ENCODE data around the gene CFAP57.
"Not testable (repeated sequence)": the region's sequence is repeated elsewhere in the genome, so short reads cannot be mapped to it uniquely, and the experiment has no call there.

The CFAP57 gene

GRCh38 chr1:43171876-43172526 lies at the start of gene CFAP57, which contains the start of gene EBNA1BP2:
Gene CFAP57, plus strand, starts transcription at chr1:43172330. Its CDS starts 424 bp downstream, at chr1:43172754.
Gene EBNA1BP2, minus strand, starts transcription at chr1:43172290. Its CDS starts 172 bp downstream, at chr1:43172118.
- no peak for FAIRE-seq

- no peak for FAIRE-seq
These were observed 49.1 kb upstream of the CFAP57 start for GRCh38 chr1:43123031-43123430.

- FAIRE-seq, result no peak
These were observed 43.3 kb upstream of the CFAP57 start for GRCh38 chr1:43128816-43129215.

- FAIRE-seq, result no peak
These were observed 42.7 kb upstream of the CFAP57 start for GRCh38 chr1:43129426-43129825.

GRCh38 chr1:43134068-43134467 lies 38.1 kb upstream of the CFAP57 start:
- FAIRE-seq, result no peak

- FAIRE-seq, result no peak
These were observed 37.5 kb upstream of the CFAP57 start for GRCh38 chr1:43134640-43135039.

GRCh38 chr1:43135857-43136781 lies 36.0 kb upstream of the CFAP57 start:
- no peak for FAIRE-seq

- FAIRE-seq, result no peak
These were observed 34.6 kb upstream of the CFAP57 start for GRCh38 chr1:43137445-43138052.

- FAIRE-seq, result not testable (repeated sequence)
These were observed 32.8 kb upstream of the CFAP57 start for GRCh38 chr1:43139295-43139694.

GRCh38 chr1:43140010-43140409 lies 32.1 kb upstream of the CFAP57 start:
- no peak for FAIRE-seq

GRCh38 chr1:43140583-43140982 lies 31.5 kb upstream of the CFAP57 start:
- FAIRE-seq, result no peak

- FAIRE-seq, result no peak
These were observed 28.7 kb upstream of the CFAP57 start for GRCh38 chr1:43143441-43143888.

GRCh38 chr1:43144237-43144636 lies 27.9 kb upstream of the CFAP57 start:
- no peak for FAIRE-seq

- FAIRE-seq, result no peak
These were observed 24.4 kb upstream of the CFAP57 start for GRCh38 chr1:43147625-43148327.

- FAIRE-seq, result no peak
These were observed 22.2 kb upstream of the CFAP57 start for GRCh38 chr1:43149889-43150288.

GRCh38 chr1:43152866-43153265 lies 19.3 kb upstream of the CFAP57 start:
- FAIRE-seq, result no peak

GRCh38 chr1:43153443-43153842 lies 18.7 kb upstream of the CFAP57 start:
- FAIRE-seq, result no peak

GRCh38 chr1:43156026-43156425 lies 16.1 kb upstream of the CFAP57 start:
- no peak for FAIRE-seq

- no peak for FAIRE-seq
These were observed 7.0 kb upstream of the CFAP57 start for GRCh38 chr1:43165162-43165561.

GRCh38 chr1:43165765-43166164 lies 6.4 kb upstream of the CFAP57 start:
- no peak for FAIRE-seq

GRCh38 chr1:43171312-43171875 lies 736 bp upstream of the CFAP57 start:
- FAIRE-seq, result no peak

- no peak for FAIRE-seq
These were observed 420 bp downstream of the CFAP57 start for GRCh38 chr1:43172527-43172972.
